ENCODE data around the gene CHKB. TPM values are rescaled to one million over a fixed set of nuclear protein-coding genes. Genes with fewer than 3 reads are reported as not detected.
"Not testable (repeated sequence)": the region's sequence is repeated elsewhere in the genome, so short reads cannot be mapped to it uniquely, and the experiment has no call there.

CHKB gene
- total RNA-seq, 4 donors from 2014 or later: 49.1 to 96.9 (median 67.8) TPM

- no peaks in the 10 kb centered on the region for H3K27me3 ChIP-seq
These were observed 38.4 kb downstream of the CHKB start for GRCh38 chr22:50544078-50544745.

GRCh38 chr22:50542416-50542927, 40.2 kb downstream of the CHKB start:
- DNase-seq: no peak
- no peak overlapping the region for H3K4me3 ChIP-seq (replicated peaks in 1 of 3)
- 88 to 91% methylated on average over 19 of the region's 19 CpGs for WGBS, 2 donors
- no peaks in the 10 kb centered on the region for H3K27me3 ChIP-seq
- H3K36me3 ChIP-seq: no peaks in the 10 kb centered on the region
- intact Hi-C loops (cut with DNase I): no loop called here
- H3K27ac ChIP-seq: no peak overlapping the region
- no peak for TF ChIP-seq CTCF (IDR thresholded peaks at IDR 0.05)
- no peaks in the 10 kb centered on the region for H3K9me3 ChIP-seq
- H3K4me1 ChIP-seq: peaks cover 13 to 54% of the 10 kb centered on the region in 2 donors

More at GRCh38 chr22:50544078-50544745, 38.4 kb downstream of the CHKB start:
- no peak for TF ChIP-seq POLR2A (IDR thresholded peaks at IDR 0.05)
- peak; percentile 14 to 64 (median 39) for TF ChIP-seq CTCF (IDR thresholded peaks at IDR 0.05)
- peak; percentile 72 to 74 for DNase-seq
- Histone ChIP-seq H3K9me3 (no peaks in the 10 kb centered on the region), H3K4me1 (peaks cover 13 to 50% of the 10 kb centered on the region in 2 donors), H3K36me3 (no peaks in the 10 kb centered on the region), H3K27ac (peak overlapping the region in 2 of 3 donors; percentile 14 to 76), H3K4me3 (replicated peaks in 1 of 3) (peak overlapping the region in 1 of 3 donors; percentile 25)
- WGBS, 2 donors: 6 to 7% methylated on average over 38 to 39 of the region's 52 CpGs
- intact Hi-C loops (cut with DNase I): no loop called here

GRCh38 chr22:50541667-50542026, 41.0 kb downstream of the CHKB start:
- H3K4me3 ChIP-seq (replicated peaks in 1 of 3); intact Hi-C loops (cut with DNase I); H3K27me3 ChIP-seq; DNase-seq; H3K36me3 ChIP-seq; H3K9me3 ChIP-seq: not testable (repeated sequence)
- 64 to 75% methylated on average over 5 of the region's 5 CpGs for WGBS, 2 donors
- H3K27ac ChIP-seq: peak overlapping the region in 2 of 3 donors; percentile 4 to 55
- peaks cover 13 to 54% of the 10 kb centered on the region in 2 donors for H3K4me1 ChIP-seq

- peak overlapping the region in 2 of 3 donors; percentile 91 to 96 for H3K27ac ChIP-seq
- intact Hi-C loops (cut with DNase I): no loop called here
- TF ChIP-seq POLR2A (IDR thresholded peaks at IDR 0.05): no peak
- TF ChIP-seq CTCF (IDR thresholded peaks at IDR 0.05): no peak
- H3K27me3 ChIP-seq: no peaks in the 10 kb centered on the region
- no peak overlapping the region for H3K4me3 ChIP-seq (replicated peaks in 1 of 3)
- 82 to 83% methylated on average over 10 of the region's 10 CpGs for WGBS, 2 donors
- DNase-seq: no peak
- H3K36me3 ChIP-seq: no peaks in the 10 kb centered on the region
- H3K9me3 ChIP-seq: no peaks in the 10 kb centered on the region
- H3K4me1 ChIP-seq: peaks cover 13 to 54% of the 10 kb centered on the region in 2 donors
These were observed 42.3 kb downstream of the CHKB start for GRCh38 chr22:50540381-50540780.

GRCh38 chr22:50537765-50538164, 44.9 kb downstream of the CHKB start:
- 87 to 88% methylated on average over 13 of the region's 13 CpGs for WGBS, 2 donors
- Histone ChIP-seq H3K27ac (peak overlapping the region in 2 of 3 donors; percentile 91 to 96), H3K36me3 (no peaks in the 10 kb centered on the region), H3K4me3 (replicated peaks in 1 of 3) (no peak overlapping the region), H3K4me1 (peaks cover 12 to 58% of the 10 kb centered on the region in 2 donors), H3K9me3 (no peaks in the 10 kb centered on the region), H3K27me3 (no peaks in the 10 kb centered on the region)
- TF ChIP-seq CTCF (IDR thresholded peaks at IDR 0.05) (no peak), POLR2A (IDR thresholded peaks at IDR 0.05) (no peak)
- DNase-seq: no peak
- intact Hi-C loops (cut with DNase I): no loop called here
